ENCODE results near the gene RALGDS. TPM values are rescaled to one million over a fixed set of nuclear protein-coding genes. Genes with fewer than 3 reads are reported as not detected.
A peak's percentile ranks its signal among the peaks of the same experiment; 100 is the strongest.
"Not testable (repeated sequence)": the region's sequence is repeated elsewhere in the genome, so short reads cannot be mapped to it uniquely, and the experiment has no call there.

The RALGDS gene
- polyA plus RNA-seq, 6 donors from 2014 or later, result 5.5 to 17.5 (median 8.7) TPM

DNA sequence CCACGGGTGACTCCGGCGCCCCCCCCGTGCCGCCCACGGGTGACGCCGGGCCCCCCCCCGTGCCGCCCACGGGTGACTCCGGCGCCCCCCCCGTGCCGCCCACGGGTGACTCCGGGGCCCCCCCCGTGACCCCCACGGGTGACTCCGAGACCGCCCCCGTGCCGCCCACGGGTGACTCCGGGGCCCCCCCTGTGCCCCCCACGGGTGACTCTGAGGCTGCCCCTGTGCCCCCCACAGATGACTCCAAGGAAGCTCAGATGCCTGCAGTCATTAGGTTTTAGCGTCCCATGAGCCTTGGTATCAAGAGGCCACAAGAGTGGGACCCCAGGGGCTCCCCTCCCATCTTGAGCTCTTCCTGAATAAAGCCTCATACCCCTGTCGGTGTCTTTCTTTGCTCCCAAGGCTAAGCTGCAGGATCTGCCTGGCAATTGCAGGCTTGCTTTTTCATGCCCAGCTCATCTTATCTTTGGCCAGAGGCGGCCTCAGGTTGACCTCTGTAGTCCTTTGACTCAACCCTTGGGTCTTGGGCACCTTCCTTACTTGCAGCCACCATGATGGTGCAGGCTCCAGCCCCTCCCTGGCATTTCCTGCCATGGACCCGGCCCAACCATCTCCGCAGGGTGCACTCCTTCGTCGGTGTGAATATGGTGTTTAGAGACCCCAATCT is 49.4 kb downstream of the RALGDS start:
- DNase-seq, result no peak
- no peak overlapping the region for H3K27ac Mint-ChIP-seq
- no peaks in the 10 kb centered on the region for H3K9me3 Mint-ChIP-seq

DNA sequence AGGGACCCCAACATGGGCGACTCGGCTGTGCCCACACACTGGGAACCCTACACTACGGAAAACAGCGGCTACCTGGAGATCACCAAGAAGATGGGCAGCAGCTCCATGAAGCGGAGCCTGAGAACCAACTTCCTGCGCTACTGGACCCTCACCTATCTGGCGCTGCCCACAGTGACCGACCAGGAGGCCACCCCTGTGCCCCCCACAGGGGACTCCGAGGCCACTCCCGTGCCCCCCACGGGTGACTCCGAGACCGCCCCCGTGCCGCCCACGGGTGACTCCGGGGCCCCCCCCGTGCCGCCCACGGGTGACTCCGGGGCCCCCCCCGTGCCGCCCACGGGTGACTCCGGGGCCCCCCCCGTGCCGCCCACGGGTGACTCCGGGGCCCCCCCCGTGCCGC is 50.1 kb downstream of the RALGDS start:
- H3K4me1 Mint-ChIP-seq; H3K27me3 Mint-ChIP-seq; H3K27ac Mint-ChIP-seq; H3K36me3 Mint-ChIP-seq; DNase-seq; H3K9me3 Mint-ChIP-seq; H3K4me3 Mint-ChIP-seq; ATAC-seq (ENCODE audit: low read depth in 2 of 2): not testable (repeated sequence)

More for the DNA sequence above, 49.4 kb downstream of the RALGDS start:
- ATAC-seq (ENCODE audit: low read depth in 2 of 2), result no peak
- Mint-ChIP-seq H3K4me1 (no peaks in the 10 kb centered on the region), H3K27me3 (peaks cover 0 to 5% (median 0%) of the 10 kb centered on the region in 3 donors), H3K4me3 (no peak overlapping the region), H3K36me3 (no peaks in the 10 kb centered on the region)

- not testable (repeated sequence) for ATAC-seq (ENCODE audit: low read depth in 2 of 2); H3K9me3 Mint-ChIP-seq; H3K36me3 Mint-ChIP-seq; H3K4me1 Mint-ChIP-seq; H3K4me3 Mint-ChIP-seq; H3K27ac Mint-ChIP-seq; DNase-seq; H3K27me3 Mint-ChIP-seq
These were observed 50.5 kb downstream of the RALGDS start for GRCh38 chr9:133070500-133070961.

GRCh38 chr9:133068431-133068830 is 52.6 kb downstream of the RALGDS start:
- H3K36me3 Mint-ChIP-seq; ATAC-seq (ENCODE audit: low read depth in 2 of 2); H3K27ac Mint-ChIP-seq; H3K4me3 Mint-ChIP-seq; DNase-seq; H3K9me3 Mint-ChIP-seq; H3K27me3 Mint-ChIP-seq; H3K4me1 Mint-ChIP-seq: not testable (repeated sequence)

DNA sequence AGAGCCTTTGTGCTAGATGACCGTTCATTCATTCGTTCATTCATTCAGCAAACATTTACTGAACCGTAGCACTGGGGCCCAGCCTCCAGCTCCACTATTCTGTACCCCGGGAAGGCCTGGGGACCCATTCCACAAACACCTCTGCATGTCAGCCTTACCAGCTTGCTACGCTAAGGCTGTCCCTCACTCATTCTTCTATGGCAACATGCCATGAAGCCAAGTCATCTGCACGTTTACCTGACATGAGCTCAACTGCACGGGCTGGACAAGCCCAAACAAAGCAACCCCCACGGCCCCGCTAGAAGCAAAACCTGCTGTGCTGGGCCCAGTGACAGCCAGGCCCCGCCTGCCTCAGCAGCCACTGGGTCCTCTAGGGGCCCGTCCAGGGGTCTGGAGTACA is 53.2 kb downstream of the RALGDS start:
- DNase-seq, result no peak
- Mint-ChIP-seq H3K9me3 (no peaks in the 10 kb centered on the region), H3K4me3 (no peak overlapping the region)

DNA sequence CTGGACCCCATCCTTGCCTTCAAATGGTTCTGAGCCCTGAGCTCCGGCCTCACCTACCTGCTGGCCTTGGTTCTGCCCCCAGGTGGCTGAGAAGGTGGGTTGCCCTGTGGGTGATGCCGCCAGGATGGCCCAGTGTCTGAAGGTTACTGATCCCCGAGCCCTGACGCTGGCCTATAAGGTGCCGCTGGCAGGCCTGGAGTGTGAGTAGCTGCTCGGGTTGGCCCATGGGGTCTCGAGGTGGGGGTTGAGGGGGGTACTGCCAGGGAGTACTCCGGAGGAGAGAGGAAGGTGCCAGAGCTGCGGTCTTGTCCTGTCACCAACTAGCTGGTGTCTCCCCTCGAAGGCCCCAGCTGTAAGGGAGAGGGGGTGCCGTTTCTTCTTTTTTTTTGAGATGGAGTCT is 54.0 kb downstream of the RALGDS start:
- no peak for ATAC-seq (ENCODE audit: low read depth in 2 of 2)

More for the DNA sequence above, 53.2 kb downstream of the RALGDS start:
- Mint-ChIP-seq H3K27me3 (no peaks in the 10 kb centered on the region), H3K36me3 (no peaks in the 10 kb centered on the region), H3K27ac (peak overlapping the region in 1 of 6 donors; percentile 37), H3K4me1 (no peaks in the 10 kb centered on the region)
- ATAC-seq (ENCODE audit: low read depth in 2 of 2), result no peak

GRCh38 chr9:133066181-133066983 is 54.7 kb downstream of the RALGDS start:
- H3K9me3 Mint-ChIP-seq, result no peaks in the 10 kb centered on the region
- DNase-seq (no peak), ATAC-seq (ENCODE audit: low read depth in 2 of 2) (no peak)
- H3K27ac Mint-ChIP-seq, result no peak overlapping the region
- H3K4me3 Mint-ChIP-seq, result no peak overlapping the region
- no peaks in the 10 kb centered on the region for H3K4me1 Mint-ChIP-seq
- H3K36me3 Mint-ChIP-seq, result no peaks in the 10 kb centered on the region
- no peaks in the 10 kb centered on the region for H3K27me3 Mint-ChIP-seq

More for the DNA sequence above, 54.0 kb downstream of the RALGDS start:
- no peak overlapping the region for H3K4me3 Mint-ChIP-seq
- H3K9me3 Mint-ChIP-seq, result no peaks in the 10 kb centered on the region
- H3K36me3 Mint-ChIP-seq, result no peaks in the 10 kb centered on the region
- no peaks in the 10 kb centered on the region for H3K4me1 Mint-ChIP-seq
- no peak for DNase-seq
- H3K27me3 Mint-ChIP-seq, result no peaks in the 10 kb centered on the region
- no peak overlapping the region for H3K27ac Mint-ChIP-seq

- no peaks in the 10 kb centered on the region for H3K27me3 Mint-ChIP-seq
- no peaks in the 10 kb centered on the region for H3K36me3 Mint-ChIP-seq
- H3K27ac Mint-ChIP-seq, result peak overlapping the region in 1 of 6 donors; percentile 44
- H3K9me3 Mint-ChIP-seq, result no peaks in the 10 kb centered on the region
- peaks cover 4 to 13% (median 8%) of the 10 kb centered on the region in 3 donors for H3K4me1 Mint-ChIP-seq
- no peak overlapping the region for H3K4me3 Mint-ChIP-seq
- no peak for ATAC-seq (ENCODE audit: low read depth in 2 of 2)
- DNase-seq, result no peak
These were observed 56.0 kb downstream of the RALGDS start for GRCh38 chr9:133065070-133065388.

DNA sequence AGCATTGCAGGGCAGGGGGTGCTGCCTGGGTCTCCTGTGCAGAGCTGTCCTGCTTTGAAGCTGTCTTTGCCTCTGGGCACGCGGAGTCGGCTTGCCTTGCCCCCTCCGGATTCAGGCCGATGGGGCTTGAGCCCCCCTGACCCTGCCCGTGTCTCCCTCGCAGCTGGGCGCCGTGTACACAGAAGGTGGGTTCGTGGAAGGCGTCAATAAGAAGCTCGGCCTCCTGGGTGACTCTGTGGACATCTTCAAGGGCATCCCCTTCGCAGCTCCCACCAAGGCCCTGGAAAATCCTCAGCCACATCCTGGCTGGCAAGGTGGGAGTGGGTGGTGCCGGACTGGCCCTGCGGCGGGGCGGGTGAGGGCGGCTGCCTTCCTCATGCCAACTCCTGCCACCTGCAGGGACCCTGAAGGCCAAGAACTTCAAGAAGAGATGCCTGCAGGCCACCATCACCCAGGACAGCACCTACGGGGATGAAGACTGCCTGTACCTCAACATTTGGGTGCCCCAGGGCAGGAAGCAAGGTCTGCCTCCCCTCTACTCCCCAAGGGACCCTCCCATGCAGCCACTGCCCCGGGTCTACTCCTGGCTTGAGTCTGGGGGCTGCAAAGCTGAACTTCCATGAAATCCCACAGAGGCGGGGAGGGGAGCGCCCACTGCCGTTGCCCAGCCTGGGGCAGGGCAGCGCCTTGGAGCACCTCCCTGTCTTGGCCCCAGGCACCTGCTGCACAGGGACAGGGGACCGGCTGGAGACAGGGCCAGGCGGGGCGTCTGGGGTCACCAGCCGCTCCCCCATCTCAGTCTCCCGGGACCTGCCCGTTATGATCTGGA is 56.6 kb downstream of the RALGDS start:
- H3K9me3 Mint-ChIP-seq, result no peaks in the 10 kb centered on the region
- no peaks in the 10 kb centered on the region for H3K36me3 Mint-ChIP-seq
- peaks cover 9 to 19% (median 13%) of the 10 kb centered on the region in 3 donors for H3K4me1 Mint-ChIP-seq
- no peaks in the 10 kb centered on the region for H3K27me3 Mint-ChIP-seq
- no peak for ATAC-seq (ENCODE audit: low read depth in 2 of 2)
- no peak for DNase-seq
- no peak overlapping the region for H3K27ac Mint-ChIP-seq
- H3K4me3 Mint-ChIP-seq, result no peak overlapping the region

- no peak overlapping the region for H3K4me3 Mint-ChIP-seq
- ATAC-seq (ENCODE audit: low read depth in 2 of 2) (no peak), DNase-seq (no peak)
- H3K36me3 Mint-ChIP-seq, result no peaks in the 10 kb centered on the region
- H3K9me3 Mint-ChIP-seq, result no peaks in the 10 kb centered on the region
- H3K4me1 Mint-ChIP-seq, result peaks cover 17 to 27% (median 20%) of the 10 kb centered on the region in 3 donors
- H3K27ac Mint-ChIP-seq, result peak overlapping the region in 1 of 6 donors; percentile 69
- H3K27me3 Mint-ChIP-seq, result no peaks in the 10 kb centered on the region
These were observed 57.4 kb downstream of the RALGDS start for GRCh38 chr9:133063500-133064231.

GRCh38 chr9:133063159-133063499 is 57.9 kb downstream of the RALGDS start:
- Mint-ChIP-seq H3K36me3 (peaks cover 0 to 4% of the 10 kb centered on the region in 2 donors), H3K27ac (peak overlapping the region in 1 of 6 donors; percentile 69)

GRCh38 chr9:133062569-133062968 is 58.5 kb downstream of the RALGDS start:
- H3K36me3 Mint-ChIP-seq; H3K27ac Mint-ChIP-seq; H3K4me3 Mint-ChIP-seq; H3K27me3 Mint-ChIP-seq; DNase-seq; H3K9me3 Mint-ChIP-seq; ATAC-seq (ENCODE audit: low read depth in 2 of 2): not testable (repeated sequence)
- H3K4me1 Mint-ChIP-seq, result peaks cover 17 to 30% (median 27%) of the 10 kb centered on the region in 3 donors

More at GRCh38 chr9:133063159-133063499, 57.9 kb downstream of the RALGDS start:
- ATAC-seq (ENCODE audit: low read depth in 2 of 2) (no peak), DNase-seq (no peak)
- H3K27me3 Mint-ChIP-seq, result no peaks in the 10 kb centered on the region
- peaks cover 17 to 30% (median 25%) of the 10 kb centered on the region in 3 donors for H3K4me1 Mint-ChIP-seq
- H3K9me3 Mint-ChIP-seq, result no peaks in the 10 kb centered on the region
- no peak overlapping the region for H3K4me3 Mint-ChIP-seq

GRCh38 chr9:133061764-133062145 is 59.3 kb downstream of the RALGDS start, which contains the start of gene CEL:
Gene CEL (plus strand): TSS chr9:133061981. CDS start chr9:133062003, 22 bp downstream.
- ATAC-seq (ENCODE audit: low read depth in 2 of 2); H3K9me3 Mint-ChIP-seq; DNase-seq; H3K36me3 Mint-ChIP-seq; H3K27me3 Mint-ChIP-seq; H3K27ac Mint-ChIP-seq: not testable (repeated sequence)
- Mint-ChIP-seq H3K4me1 (peaks cover 17 to 30% (median 27%) of the 10 kb centered on the region in 3 donors), H3K4me3 (peak within 1 kb of the TSS in 1 of 8 donors; percentile 41)

Data from naive B cell (primary cell).